Ovary (tissue), 9 donors: ENCODE data around the gene F2RL1. TPM values are rescaled to one million over a fixed set of nuclear protein-coding genes. Genes with fewer than 3 reads are reported as not detected.
"Not testable (repeated sequence)": the region's sequence is repeated elsewhere in the genome, so short reads cannot be mapped to it uniquely, and the experiment has no call there.

ENCODE experiments used
- DNase-seq, 5 donors: peaks; one replicate each; pipeline ENCODE4 v3.0.0-alpha.2; 2019 to 2020
- H3K27ac ChIP-seq, 2 donors: fragments of 200-600 bp; one replicate each; pipeline versions ENCODE4 v1.5.1 to v1.8.0; 2019 to 2022
- H3K27me3 ChIP-seq: fragments of 200-600 bp; one replicate; pipeline ENCODE4 v1.8.0; 2022
- H3K36me3 ChIP-seq: fragments of 200-600 bp; sonication (generic); one replicate; pipeline ENCODE4 v1.5.1; 2019
- H3K4me1 ChIP-seq: one replicate; pipeline ENCODE4 v1.8.1; 2013; ENCODE audit warnings: mild to moderate bottlenecking, moderate library complexity; ENCODE audit not compliant: insufficient read depth
- H3K4me3 ChIP-seq: fragments of 200-600 bp; sonication (generic); one replicate; pipeline ENCODE4 v1.5.1; 2017
- H3K9me3 ChIP-seq, 2 donors: fragments of 200-600 bp in 1 of 2; sonication (generic) in 1 of 2; one replicate each; pipeline versions ENCODE4 v1.5.1 to v1.8.1; 2013 to 2019; ENCODE audit warnings: mild to moderate bottlenecking in 1 of 2, moderate library complexity in 1 of 2
- EP300 ChIP-seq: sonication (generic); formaldehyde crosslinking; IDR thresholded peaks from one replicate; pipeline ENCODE4 v1.6.1; 2017; ENCODE audit warnings: antibody characterized with exemption
- POLR2A ChIP-seq: fragments of 450-650 bp; IDR thresholded peaks from one replicate; pipeline ENCODE4 v1.6.1; 2017; ENCODE audit warnings: antibody characterized with exemption, mild to moderate bottlenecking, moderate library complexity
- WGBS, 3 donors: extraction: QIAGEN DNeasy Blood & Tissue Kit in 1 of 3; methylation state at CpG; one replicate each; pipeline versions ENCODE4 v1.1.5 to v1.1.7; 2013 to 2017; 5-methylcytosine and 5-hydroxymethylcytosine counted together
- intact Hi-C, 4 donors: fragments of 100-400 bp; cut with DNase I; formaldehyde crosslinking; loops; one replicate each; pipeline versions ENCODE4 v1.11.0 to v1.15.1; 2022 to 2023
- polyA plus RNA-seq, 2 donors: library from polyadenylated mRNA; stranded (reverse); fragments of 200-250 nt in 1 of 2; fragments of 350-450 nt in 1 of 2; fragmentation: Illumina TruSeq in 1 of 2; extraction: RNeasy Lipid Tissue Mini Kit (QIAGEN cat#74804) in 1 of 2; gene quantifications; one replicate each; pipeline ENCODE4 v1.2.3, GENCODE V29; 2013 to 2014
- total RNA-seq, 7 donors: library from RNA; depleted of rRNA in 2 of 7; stranded (reverse); fragments of >200 nt in 2 of 7; fragmentation: NEBNext Ultra II Directional in 3 of 7; extraction: Animal tissue kit (Norgen Biotek cat#: 25700) in 3 of 7; gene quantifications; one replicate each; pipeline versions ENCODE4 v1.1.0 to v1.2.4, GENCODE V29; 2016 to 2023
- TF ChIP-seq, protein P1 (sequence below), 3 donors: fragments of 450-650 bp in 2 of 3; fragments of 200-600 bp in 1 of 3; IDR thresholded peaks; one replicate each; pipeline versions ENCODE4 v1.5.1 to v1.8.0; 2016 to 2022; ENCODE audit warnings: antibody characterized with exemption in 3 of 3, mild to moderate bottlenecking in 1 of 3
- donor health status: DM: no; HTN: no; CAD: no; lungs with moderate emphysema.
- donor health status: DM: no; HTN: no; CAD: no.
- donor health status: Bipolar disorder and iron deficiency.
- donor health status: DM: yes; HTN: yes; CAD: no.
- donor health status: DM: no; HTN: no; CAD: no.
- donor health status: DM: yes; HTN: yes; CAD: no.

The F2RL1 gene
- total and polyA plus RNA-seq, 9 donors: 0.10 to 12.3 (median 1.1) TPM

DNA sequence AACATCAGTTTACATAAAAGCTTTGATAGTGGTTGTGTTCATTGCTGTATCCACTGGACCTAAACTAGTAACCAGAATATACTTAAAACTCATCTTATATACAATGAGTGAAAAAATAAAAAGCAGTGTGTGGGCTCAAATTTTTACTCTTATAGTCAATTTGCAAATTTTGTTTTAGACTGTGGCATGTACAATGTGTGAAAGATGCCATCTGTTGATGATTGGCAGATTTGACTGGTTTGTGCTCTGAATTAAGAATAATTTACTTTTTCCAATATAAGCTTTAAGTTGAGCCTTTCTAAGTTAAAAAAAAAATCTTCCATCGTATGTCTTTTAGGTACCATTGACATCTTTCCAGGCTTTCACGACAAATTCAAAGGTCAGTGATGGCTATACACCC, 42.4 kb upstream of the F2RL1 start:
- 80 to 90% (median 86%) methylated on average over 2 of the region's 2 CpGs for WGBS, 3 donors
- no peak for DNase-seq
- intact Hi-C loops: no loop called here
- Histone ChIP-seq H3K27me3 (no peaks in the 10 kb centered on the region), H3K9me3 (no peaks in the 10 kb centered on the region), H3K27ac (no peak overlapping the region), H3K4me3 (no peak overlapping the region), H3K36me3 (no peaks in the 10 kb centered on the region), H3K4me1 (no peaks in the 10 kb centered on the region)
- TF ChIP-seq EP300 (no peak), POLR2A (no peak)
- TF ChIP-seq, protein P1, sequence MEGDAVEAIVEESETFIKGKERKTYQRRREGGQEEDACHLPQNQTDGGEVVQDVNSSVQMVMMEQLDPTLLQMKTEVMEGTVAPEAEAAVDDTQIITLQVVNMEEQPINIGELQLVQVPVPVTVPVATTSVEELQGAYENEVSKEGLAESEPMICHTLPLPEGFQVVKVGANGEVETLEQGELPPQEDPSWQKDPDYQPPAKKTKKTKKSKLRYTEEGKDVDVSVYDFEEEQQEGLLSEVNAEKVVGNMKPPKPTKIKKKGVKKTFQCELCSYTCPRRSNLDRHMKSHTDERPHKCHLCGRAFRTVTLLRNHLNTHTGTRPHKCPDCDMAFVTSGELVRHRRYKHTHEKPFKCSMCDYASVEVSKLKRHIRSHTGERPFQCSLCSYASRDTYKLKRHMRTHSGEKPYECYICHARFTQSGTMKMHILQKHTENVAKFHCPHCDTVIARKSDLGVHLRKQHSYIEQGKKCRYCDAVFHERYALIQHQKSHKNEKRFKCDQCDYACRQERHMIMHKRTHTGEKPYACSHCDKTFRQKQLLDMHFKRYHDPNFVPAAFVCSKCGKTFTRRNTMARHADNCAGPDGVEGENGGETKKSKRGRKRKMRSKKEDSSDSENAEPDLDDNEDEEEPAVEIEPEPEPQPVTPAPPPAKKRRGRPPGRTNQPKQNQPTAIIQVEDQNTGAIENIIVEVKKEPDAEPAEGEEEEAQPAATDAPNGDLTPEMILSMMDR (IDR thresholded peaks at IDR 0.05): no peak

DNA sequence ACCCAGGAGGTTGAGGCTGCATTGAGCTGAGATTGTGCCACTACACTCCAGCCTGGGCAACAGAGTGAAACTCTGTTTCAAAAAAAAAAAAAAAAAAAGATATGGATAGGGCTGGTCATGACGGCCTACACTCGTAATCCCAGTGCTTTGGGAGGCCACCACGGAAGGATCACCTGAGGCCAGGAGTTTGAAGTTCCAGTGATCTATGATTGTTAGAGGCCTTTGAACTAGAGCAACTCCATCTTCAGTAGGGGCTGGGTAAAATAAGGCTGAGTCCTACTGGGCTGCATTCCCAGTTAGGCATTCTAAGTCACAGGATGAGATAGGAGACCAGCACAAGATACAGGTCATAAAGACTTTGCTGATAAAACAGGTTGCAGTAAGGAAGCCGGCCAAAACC, 38.2 kb upstream of the F2RL1 start:
- not testable (repeated sequence) for H3K4me1 ChIP-seq, H3K9me3 ChIP-seq, H3K27ac ChIP-seq, H3K36me3 ChIP-seq, DNase-seq, H3K4me3 ChIP-seq, H3K27me3 ChIP-seq
- intact Hi-C loops: loop anchor here in 1 of 4 donors (5.0 kb wide), 1 partner anchor 1563 kb away; no protein-coding TSS in a partner anchor
- 93 to 96% (median 93%) methylated on average over 4 of the region's 4 CpGs for WGBS, 3 donors

DNA sequence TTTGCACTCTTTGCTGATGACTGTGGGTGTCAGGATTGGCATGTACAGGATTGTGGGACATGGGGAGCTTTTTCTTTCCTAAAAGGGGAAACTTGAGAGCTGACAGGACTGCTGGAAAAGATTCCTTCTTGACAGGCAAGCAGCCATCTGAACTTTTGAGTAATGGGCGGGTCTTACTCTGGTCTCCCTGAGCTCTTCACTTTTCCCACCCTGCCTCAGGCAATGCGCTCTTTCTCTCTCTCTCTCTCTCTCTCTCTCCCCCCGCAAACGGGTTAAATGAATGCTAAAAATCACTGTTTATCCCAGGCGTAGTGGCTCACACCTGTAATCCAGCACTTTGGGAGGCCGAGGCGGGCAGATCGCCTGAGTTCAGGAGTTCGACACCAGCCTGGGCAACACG, 37.1 kb upstream of the F2RL1 start:
- Histone ChIP-seq H3K9me3 (no peaks in the 10 kb centered on the region), H3K4me3 (no peak overlapping the region), H3K27ac (no peak overlapping the region), H3K4me1 (no peaks in the 10 kb centered on the region), H3K27me3 (no peaks in the 10 kb centered on the region), H3K36me3 (no peaks in the 10 kb centered on the region)
- 87 to 88% (median 88%) methylated on average over 10 of the region's 10 CpGs for WGBS, 3 donors
- DNase-seq: no peak
- TF ChIP-seq EP300: no peak
- TF ChIP-seq POLR2A: no peak
- TF ChIP-seq, protein P1 (IDR thresholded peaks at IDR 0.05): no peak
- intact Hi-C loops: loop anchor here in 1 of 4 donors (5.0 kb wide), 1 partner anchor 1564 kb away; no protein-coding TSS in a partner anchor

DNA sequence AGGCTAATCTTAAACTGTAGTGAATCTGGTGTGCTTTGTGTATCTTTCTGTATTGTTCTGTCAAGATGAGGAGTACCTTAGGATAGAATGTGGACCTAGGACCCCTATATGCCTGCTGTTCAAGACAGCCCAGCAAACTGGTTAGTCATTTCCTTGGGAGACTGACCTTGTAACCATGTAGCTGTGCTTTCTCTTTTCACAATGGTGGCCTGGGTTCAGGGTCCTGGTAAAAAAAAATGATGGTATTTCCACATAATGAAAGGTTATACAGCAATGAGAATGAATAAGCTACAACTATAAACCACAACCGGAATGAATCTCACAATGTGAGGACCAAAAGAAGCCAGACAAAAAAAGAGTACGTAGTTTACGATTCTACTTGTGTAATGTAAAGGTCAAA, 36.4 kb upstream of the F2RL1 start:
- Histone ChIP-seq H3K4me1 (no peaks in the 10 kb centered on the region), H3K9me3 (no peaks in the 10 kb centered on the region), H3K36me3 (no peaks in the 10 kb centered on the region), H3K4me3 (no peak overlapping the region), H3K27me3 (no peaks in the 10 kb centered on the region), H3K27ac (no peak overlapping the region)
- no peak for DNase-seq
- intact Hi-C loops: loop anchor here in 1 of 4 donors (5.0 kb wide), 1 partner anchor 1565 kb away; no protein-coding TSS in a partner anchor
- TF ChIP-seq EP300 (no peak), POLR2A (no peak)
- TF ChIP-seq, protein P1 (IDR thresholded peaks at IDR 0.05): no peak
- 86 to 96% (median 89%) methylated on average over 3 of the region's 3 CpGs for WGBS, 3 donors

DNA sequence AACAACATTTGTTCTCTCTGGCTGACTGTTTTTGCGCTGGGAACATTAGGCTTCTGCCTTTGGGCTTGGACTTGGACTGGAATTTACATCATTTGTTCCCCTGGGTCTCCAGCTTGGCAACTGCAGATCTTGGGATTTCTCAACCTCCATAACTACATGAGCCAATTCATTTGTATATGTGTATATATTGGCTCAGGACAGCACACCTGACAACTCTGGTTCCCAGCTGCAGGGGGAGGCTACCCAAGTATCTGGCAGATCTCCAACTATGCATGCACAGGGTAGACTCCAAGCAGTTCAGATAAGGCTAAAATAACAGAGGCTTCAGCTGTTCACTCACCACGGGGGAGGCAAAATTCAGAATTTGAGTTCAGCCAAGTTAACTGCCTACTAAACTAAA, 31.6 kb upstream of the F2RL1 start:
- Histone ChIP-seq H3K4me1 (peaks cover 5% of the 10 kb centered on the region), H3K36me3 (no peaks in the 10 kb centered on the region), H3K27ac (no peak overlapping the region), H3K4me3 (no peak overlapping the region), H3K27me3 (no peaks in the 10 kb centered on the region), H3K9me3 (no peaks in the 10 kb centered on the region)
- intact Hi-C loops: no loop called here
- 13 to 20% (median 14%) methylated on average over 2 of the region's 2 CpGs for WGBS, 3 donors
- TF ChIP-seq EP300 (no peak), POLR2A (no peak)
- TF ChIP-seq, protein P1 (IDR thresholded peaks at IDR 0.05): no peak
- DNase-seq: peak in 1 of 5 donors; percentile 39
